PC-3 (cell line): ENCODE results near the gene OLFML2A. TPM values are rescaled to one million over a fixed set of nuclear protein-coding genes. Genes with fewer than 3 reads are reported as not detected.

ENCODE experiments used
- ATAC-seq: fragments of 200-7000 bp; cut with Tn5 transposase; 2 replicates; pipeline ENCODE4 v1.9.1; 2020; ENCODE audit warnings: mild to moderate bottlenecking, moderate library complexity
- BruUV-seq: library from RNA; stranded (reverse); fragments of 400-500 nt; replicated peaks from 2 replicates; lab custom pipeline; 2021; lab: Mats Ljungman, UMichigan
- CTCF ChIA-PET: fragments of 300-600 bp; sonication (Branson Sonifier 250); formaldehyde crosslinking; loops from one replicate; lab custom pipeline; 2022; ENCODE audit warnings: antibody characterized with exemption; lab: Charles Lee
- POLR2A ChIA-PET: fragments of 300-600 bp; sonication (Branson Sonifier 250); formaldehyde crosslinking; loops from one replicate; lab custom pipeline; 2022; ENCODE audit warnings: antibody characterized with exemption; ENCODE audit not compliant: unreplicated experiment; lab: Charles Lee
- DNase-seq: peaks from one replicate; pipeline ENCODE4 v3.0.0-alpha.2; 2015
- H2AFZ ChIP-seq: fragments of 300-600 bp; sonication (generic); 2 replicates; pipeline ENCODE4 v1.6.0; 2016; ENCODE audit warnings: antibody characterized with exemption, low read length
- H3F3A ChIP-seq: fragments of 300-600 bp; sonication (generic); one replicate; pipeline ENCODE4 v1.6.0; 2017; ENCODE audit warnings: antibody characterized with exemption, low read length, control low read depth, mild to moderate bottlenecking; ENCODE audit not compliant: unreplicated experiment
- H3K27ac ChIP-seq: fragments of 300-600 bp; sonication (generic); 2 replicates; pipeline ENCODE4 v1.5.1; 2016; ENCODE audit warnings: mild to moderate bottlenecking, low read length
- H3K27me3 ChIP-seq: fragments of 300-600 bp; sonication (generic); 2 replicates; pipeline ENCODE4 v1.6.1; 2016; ENCODE audit warnings: low read length, mixed read lengths
- H3K36me3 ChIP-seq: fragments of 300-600 bp; sonication (generic); 2 replicates; pipeline ENCODE4 v1.6.1; 2016; ENCODE audit warnings: low read depth, mixed run types, low read length, mixed read lengths
- H3K4me1 ChIP-seq: fragments of 300-600 bp; sonication (generic); 2 replicates; pipeline ENCODE4 v1.5.1; 2016; ENCODE audit warnings: low read length; ENCODE audit not compliant: insufficient read depth
- H3K4me2 ChIP-seq: fragments of 300-600 bp; sonication (generic); 2 replicates; pipeline ENCODE4 v1.6.0; 2016; ENCODE audit warnings: low read length
- H3K4me3 ChIP-seq: fragments of 300-600 bp; sonication (generic); 2 replicates; pipeline ENCODE4 v1.5.1; 2016; ENCODE audit warnings: mild to moderate bottlenecking, low read length, mixed read lengths
- H3K79me2 ChIP-seq: fragments of 300-600 bp; sonication (generic); 2 replicates; pipeline ENCODE4 v1.6.1; 2017; ENCODE audit warnings: low read length, mixed read lengths
- H3K9ac ChIP-seq: fragments of 300-600 bp; sonication (generic); 2 replicates; pipeline ENCODE4 v1.6.0; 2016; ENCODE audit warnings: mild to moderate bottlenecking, low read length
- H3K9me2 ChIP-seq: fragments of 300-600 bp; sonication (generic); replicated peaks from 2 replicates; pipeline ENCODE4 v1.6.1; 2016; ENCODE audit warnings: mixed run types, low read length, mixed read lengths
- H3K9me3 ChIP-seq: fragments of 300-600 bp; sonication (generic); 2 replicates; pipeline ENCODE4 v1.6.1; 2016; ENCODE audit warnings: low read length, mixed read lengths
- H4K20me1 ChIP-seq: fragments of 300-600 bp; sonication (generic); 2 replicates; pipeline ENCODE4 v1.6.1; 2016; ENCODE audit warnings: low read length, mixed read lengths
- EZH2 ChIP-seq: fragments of 300-600 bp; sonication (generic); IDR thresholded peaks from one replicate; pipeline ENCODE4 v1.6.1; 2017; ENCODE audit warnings: antibody characterized with exemption, mild to moderate bottlenecking, low read length; ENCODE audit not compliant: unreplicated experiment
- EZH2phosphoT487 ChIP-seq: fragments of 300-600 bp; sonication (generic); IDR thresholded peaks from 2 replicates; pipeline ENCODE4 v1.6.1; 2018; ENCODE audit warnings: mild to moderate bottlenecking, antibody characterized with exemption, low read length, borderline replicate concordance
- intact Hi-C: fragments of 100-400 bp; cut with micrococcal nuclease; formaldehyde crosslinking; loops from 2 replicates; pipeline ENCODE4 v1.9.0; 2023
- total RNA-seq: library from RNA; depleted of rRNA; stranded (reverse); fragments of >200 nt; gene quantifications from 2 replicates; pipeline ENCODE4 v1.2.3, GENCODE V29; 2014
- TF ChIP-seq, protein P1 (sequence below): fragments of 300-600 bp; sonication (generic); conservative IDR thresholded peaks from 2 replicates; pipeline ENCODE4 v1.5.1; 2017; ENCODE audit warnings: antibody characterized with exemption, low read depth, mild to moderate bottlenecking, low read length

Gene OLFML2A
- total RNA-seq, 1 experiment from 2014 or later = 3.4 TPM

DNA sequence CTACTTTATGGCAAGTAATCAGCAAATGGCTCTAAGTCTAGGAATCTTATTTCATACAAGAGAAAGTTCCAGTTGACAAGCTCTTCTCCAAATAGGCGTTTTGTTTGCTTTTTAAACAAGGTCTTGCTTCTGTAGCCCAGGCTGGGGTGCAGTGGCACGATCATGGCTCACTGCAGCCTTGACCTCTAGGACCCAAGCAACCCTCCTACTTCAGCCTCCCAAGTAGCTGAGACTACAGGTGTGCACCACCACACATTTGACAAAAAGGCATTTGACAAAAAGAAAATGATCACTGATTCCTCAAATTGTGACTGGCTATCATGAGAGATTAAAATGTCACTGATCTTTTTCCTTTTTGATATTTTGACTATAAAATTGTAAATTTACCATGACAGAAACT lies 37.6 kb upstream of the OLFML2A start:
- Histone ChIP-seq H2AFZ (no peak overlapping the region), H3K4me1 (peaks cover 14% of the 10 kb centered on the region), H4K20me1 (no peaks in the 10 kb centered on the region), H3K27ac (no peak overlapping the region), H3K9me2 (no peaks in the 10 kb centered on the region), H3K9me3 (no peaks in the 10 kb centered on the region), H3F3A (no peaks in the 10 kb centered on the region), H3K9ac (no peak overlapping the region), H3K79me2 (no peaks in the 10 kb centered on the region), H3K27me3 (no peaks in the 10 kb centered on the region), H3K4me3 (no peak overlapping the region), H3K36me3 (no peaks in the 10 kb centered on the region), H3K4me2 (no peak overlapping the region)
- CTCF ChIA-PET = interaction anchor here (0.7 kb wide), 1 partner anchor 10 kb away, joined by 3 read pairs; no protein-coding TSS in a partner anchor
- intact Hi-C loops = no loop called here
- POLR2A ChIA-PET = interaction anchor here (0.7 kb wide), 1 partner anchor 388 kb away, joined by 4 read pairs; no protein-coding TSS in a partner anchor
- DNase-seq = no peak
- ATAC-seq = no peak
- BruUV-seq = no TSS peak
- TF ChIP-seq EZH2phosphoT487 = no peak
- TF ChIP-seq EZH2 = no peak
- TF ChIP-seq, protein P1, sequence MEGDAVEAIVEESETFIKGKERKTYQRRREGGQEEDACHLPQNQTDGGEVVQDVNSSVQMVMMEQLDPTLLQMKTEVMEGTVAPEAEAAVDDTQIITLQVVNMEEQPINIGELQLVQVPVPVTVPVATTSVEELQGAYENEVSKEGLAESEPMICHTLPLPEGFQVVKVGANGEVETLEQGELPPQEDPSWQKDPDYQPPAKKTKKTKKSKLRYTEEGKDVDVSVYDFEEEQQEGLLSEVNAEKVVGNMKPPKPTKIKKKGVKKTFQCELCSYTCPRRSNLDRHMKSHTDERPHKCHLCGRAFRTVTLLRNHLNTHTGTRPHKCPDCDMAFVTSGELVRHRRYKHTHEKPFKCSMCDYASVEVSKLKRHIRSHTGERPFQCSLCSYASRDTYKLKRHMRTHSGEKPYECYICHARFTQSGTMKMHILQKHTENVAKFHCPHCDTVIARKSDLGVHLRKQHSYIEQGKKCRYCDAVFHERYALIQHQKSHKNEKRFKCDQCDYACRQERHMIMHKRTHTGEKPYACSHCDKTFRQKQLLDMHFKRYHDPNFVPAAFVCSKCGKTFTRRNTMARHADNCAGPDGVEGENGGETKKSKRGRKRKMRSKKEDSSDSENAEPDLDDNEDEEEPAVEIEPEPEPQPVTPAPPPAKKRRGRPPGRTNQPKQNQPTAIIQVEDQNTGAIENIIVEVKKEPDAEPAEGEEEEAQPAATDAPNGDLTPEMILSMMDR = no peak

- Histone ChIP-seq H3F3A (no peaks in the 10 kb centered on the region), H3K9ac (no peak overlapping the region), H3K4me3 (no peak overlapping the region), H2AFZ (no peak overlapping the region), H4K20me1 (no peaks in the 10 kb centered on the region), H3K36me3 (no peaks in the 10 kb centered on the region), H3K79me2 (no peaks in the 10 kb centered on the region), H3K4me1 (no peaks in the 10 kb centered on the region), H3K27ac (no peak overlapping the region), H3K9me3 (no peaks in the 10 kb centered on the region), H3K9me2 (no peaks in the 10 kb centered on the region), H3K4me2 (no peak overlapping the region), H3K27me3 (no peaks in the 10 kb centered on the region)
- no TSS peak for BruUV-seq
- DNase-seq (no peak), ATAC-seq (no peak)
- ChIA-PET CTCF (no interaction called here), POLR2A (interaction anchor here (0.6 kb wide), 1 partner anchor 121 kb away, joined by 10 read pairs; no protein-coding TSS in a partner anchor)
- TF ChIP-seq, protein P1 = no peak
- TF ChIP-seq EZH2 = no peak
- no peak for TF ChIP-seq EZH2phosphoT487
- intact Hi-C loops = no loop called here
Observed at GRCh38 chr9:124741149-124741548, 35.8 kb upstream of the OLFML2A start.

DNA sequence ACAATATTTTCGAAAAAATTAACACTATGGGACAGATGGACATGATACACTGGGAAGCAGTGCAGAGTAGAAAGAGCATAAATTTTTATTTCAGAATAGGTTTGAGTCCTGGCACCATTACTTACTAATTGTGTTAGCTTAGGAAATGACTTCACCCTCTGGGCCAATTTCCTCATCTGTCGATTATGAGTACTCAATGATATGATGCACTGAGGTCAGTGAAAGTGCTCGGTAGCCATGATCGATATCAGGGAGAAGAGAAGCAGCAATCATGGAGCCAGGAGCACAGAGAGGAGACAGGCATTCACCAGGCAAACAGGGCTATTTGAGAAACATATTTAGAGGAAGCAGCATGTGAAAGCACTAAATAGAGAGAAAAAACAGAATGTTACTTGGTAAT lies 35.3 kb upstream of the OLFML2A start:
- no TSS peak for BruUV-seq
- POLR2A ChIA-PET = interaction anchor here (0.6 kb wide), 1 partner anchor 121 kb away, joined by 10 read pairs; no protein-coding TSS in a partner anchor

More for the DNA sequence above, 35.3 kb upstream of the OLFML2A start:
- no peaks in the 10 kb centered on the region for H3K27me3 ChIP-seq
- H3K27ac ChIP-seq = no peak overlapping the region
- TF ChIP-seq, protein P1 = no peak
- no peak for TF ChIP-seq EZH2phosphoT487
- TF ChIP-seq EZH2 = no peak
- H3K4me3 ChIP-seq = no peak overlapping the region
- H2AFZ ChIP-seq = no peak overlapping the region
- no peaks in the 10 kb centered on the region for H3K79me2 ChIP-seq
- H3K9me2 ChIP-seq = no peaks in the 10 kb centered on the region
- H3K4me1 ChIP-seq = no peaks in the 10 kb centered on the region
- H3K9ac ChIP-seq = no peak overlapping the region
- H3K36me3 ChIP-seq = no peaks in the 10 kb centered on the region
- CTCF ChIA-PET = no interaction called here
- ATAC-seq (no peak), DNase-seq (no peak)
- H3K9me3 ChIP-seq = no peaks in the 10 kb centered on the region
- no peak overlapping the region for H3K4me2 ChIP-seq
- no peaks in the 10 kb centered on the region for H3F3A ChIP-seq
- no peaks in the 10 kb centered on the region for H4K20me1 ChIP-seq
- intact Hi-C loops = no loop called here
